OCI-LY1 (cell line): ENCODE results near the gene ADRA1B.

Experiments used
- H2AFZ ChIP-seq: fragments of 200-600 bp; sonication (generic), shearing (Covaris generic); 2 replicates; pipeline ENCODE4 v1.6.0; 2014; ENCODE audit warnings: antibody characterized with exemption, mild to moderate bottlenecking, low read length
- H3F3A ChIP-seq: fragments of 200-600 bp; sonication (generic), shearing (Covaris generic); 2 replicates; pipeline ENCODE4 v1.6.0; 2014; ENCODE audit warnings: mild to moderate bottlenecking, antibody characterized with exemption, low read length, moderate library complexity; ENCODE audit not compliant: insufficient read depth
- H3K27ac ChIP-seq: fragments of 200-600 bp; sonication (generic); 2 replicates; pipeline ENCODE4 v1.5.1; 2014; ENCODE audit warnings: low read length, mixed run types, mild to moderate bottlenecking, low read depth; ENCODE audit not compliant: poor library complexity, severe bottlenecking
- H3K27me3 ChIP-seq: fragments of 200-600 bp; sonication (generic); 2 replicates; pipeline ENCODE4 v1.6.0; 2014; ENCODE audit warnings: antibody characterized with exemption, mild to moderate bottlenecking, low read length, moderate library complexity; ENCODE audit not compliant: insufficient read depth
- H3K36me3 ChIP-seq: fragments of 200-600 bp; sonication (generic); 2 replicates; pipeline ENCODE4 v1.6.1; 2014; ENCODE audit warnings: mild to moderate bottlenecking, antibody characterized with exemption, low read length, moderate library complexity, mixed read lengths; ENCODE audit not compliant: insufficient read depth
- H3K4me1 ChIP-seq: fragments of 200-600 bp; sonication (generic); 2 replicates; pipeline ENCODE4 v1.5.1; 2014; ENCODE audit warnings: mild to moderate bottlenecking, low read length, moderate library complexity; ENCODE audit not compliant: insufficient read depth, severe bottlenecking
- H3K4me2 ChIP-seq: fragments of 200-600 bp; sonication (generic), shearing (Covaris generic); 2 replicates; pipeline ENCODE4 v1.6.1; 2014; ENCODE audit warnings: low read length
- H3K4me3 ChIP-seq: fragments of 200-600 bp; sonication (generic); 2 replicates; pipeline ENCODE4 v1.5.1; 2014; ENCODE audit warnings: low read length, low read depth, mild to moderate bottlenecking, mixed read lengths; ENCODE audit not compliant: poor library complexity, severe bottlenecking
- H3K79me2 ChIP-seq: fragments of 200-600 bp; shearing (Covaris generic); 2 replicates; pipeline ENCODE4 v1.6.1; 2016; ENCODE audit warnings: mixed run types, low read length, mixed read lengths; ENCODE audit not compliant: insufficient read depth
- H3K9ac ChIP-seq: fragments of 200-600 bp; sonication (generic), shearing (Covaris generic); 2 replicates; pipeline ENCODE4 v1.6.1; 2014; ENCODE audit warnings: mild to moderate bottlenecking, low read length, mixed read lengths
- H3K9me2 ChIP-seq: fragments of 200-600 bp; sonication (generic), shearing (Covaris generic); 2 replicates; pipeline ENCODE4 v1.6.1; 2014; ENCODE audit warnings: low read depth, mild to moderate bottlenecking, low read length, mixed read lengths
- H3K9me3 ChIP-seq: fragments of 200-600 bp; shearing (Covaris generic); 2 replicates; pipeline ENCODE4 v1.6.1; 2014; ENCODE audit warnings: low read length, mixed read lengths
- H4K20me1 ChIP-seq: fragments of 200-600 bp; sonication (generic), shearing (Covaris generic); 2 replicates; pipeline ENCODE4 v1.6.0; 2016; ENCODE audit warnings: mild to moderate bottlenecking, low read length; ENCODE audit not compliant: insufficient read depth
- CTCF ChIP-seq: fragments of 200-600 bp; sonication (generic), shearing (Covaris generic); IDR thresholded peaks from 2 replicates; pipeline ENCODE4 v1.5.1; 2017; ENCODE audit warnings: mild to moderate bottlenecking, antibody characterized with exemption, low read length, moderate library complexity, mixed read lengths
- EZH2 ChIP-seq: fragments of 200-600 bp; sonication (generic), shearing (Covaris generic); IDR thresholded peaks from 2 replicates; pipeline ENCODE4 v1.8.0; 2017; ENCODE audit warnings: borderline replicate concordance, mixed run types, mild to moderate bottlenecking, antibody characterized with exemption, low read length, moderate library complexity, mixed read lengths

The ADRA1B gene

DNA sequence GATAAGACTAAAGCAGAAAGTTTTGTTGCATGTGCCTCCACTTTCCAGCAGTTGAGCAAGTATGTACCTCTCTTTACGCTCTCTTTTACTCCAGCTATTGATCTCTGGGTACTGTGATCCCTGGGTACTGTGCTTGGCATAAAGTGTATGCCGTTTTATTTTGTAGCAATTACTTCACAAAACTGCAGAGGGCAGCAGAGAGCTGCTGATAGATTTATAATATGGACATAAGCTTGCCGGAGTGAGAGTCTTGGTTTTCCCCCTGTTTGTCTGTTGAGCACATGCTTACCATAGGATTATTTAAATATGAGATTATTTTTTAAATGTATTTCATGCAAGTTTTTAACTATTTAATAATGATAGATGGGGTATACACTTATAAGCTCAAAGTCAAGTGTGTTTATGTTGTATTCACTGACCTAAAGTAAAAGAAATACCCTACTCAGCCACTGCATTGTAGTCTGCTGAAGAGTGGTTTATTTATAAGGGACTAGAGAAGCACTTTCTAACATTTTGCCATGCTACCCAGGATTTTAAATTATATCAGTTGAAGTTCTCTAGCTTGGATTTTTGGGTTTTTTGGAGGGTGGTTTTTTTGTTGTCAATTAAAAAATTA is 105.7 kb downstream of the ADRA1B start:
- Histone ChIP-seq H3K79me2 (no peaks in the 10 kb centered on the region), H3K9ac (no peak overlapping the region), H3K4me3 (no peak overlapping the region), H4K20me1 (no peaks in the 10 kb centered on the region), H3K27me3 (no peaks in the 10 kb centered on the region), H3F3A (no peaks in the 10 kb centered on the region), H3K4me1 (peaks cover 17% of the 10 kb centered on the region), H3K9me3 (no peaks in the 10 kb centered on the region), H3K27ac (no peak overlapping the region), H3K36me3 (peaks cover 29% of the 10 kb centered on the region; the same call in 1 of the 2 replicates), H3K9me2 (no peaks in the 10 kb centered on the region), H3K4me2 (no peak overlapping the region), H2AFZ (no peak overlapping the region)
- TF ChIP-seq EZH2: no peak
- peak; percentile 69 for TF ChIP-seq CTCF
